Stomach (tissue), 9 donors: ENCODE results near the gene CTAGE1. TPM values are rescaled to one million over a fixed set of nuclear protein-coding genes. Genes with fewer than 3 reads are reported as not detected.

Experiments
- DNase-seq, 2 donors: peaks; one replicate each; pipeline versions ENCODE4 v3.0.0 to v3.0.0-alpha.2; 2013 to 2019
- H3K27ac ChIP-seq, 5 donors: fragments of 200-600 bp in 4 of 5; sonication (generic) in 4 of 5; one replicate each; pipeline ENCODE4 v1.5.1; 2013 to 2019; ENCODE audit warnings: mild to moderate bottlenecking in 1 of 5, moderate library complexity in 1 of 5
- H3K27me3 ChIP-seq, 3 donors: fragments of 200-600 bp; sonication (generic); one replicate each; pipeline ENCODE4 v1.5.1; 2017 to 2019; ENCODE audit warnings: mixed run types in 1 of 3
- H3K36me3 ChIP-seq, 4 donors: fragments of 200-600 bp; sonication (generic); 1 replicate in 3 of 4; 2 replicates in 1 of 4; pipeline ENCODE4 v1.5.1; 2016 to 2019
- H3K4me1 ChIP-seq, 4 donors: fragments of 200-600 bp; sonication (generic); one replicate each; pipeline ENCODE4 v1.5.1; 2016 to 2019
- H3K4me3 ChIP-seq, 4 donors: fragments of 200-600 bp; sonication (generic) in 3 of 4; one replicate each; pipeline ENCODE4 v1.5.1; 2016 to 2019; ENCODE audit warnings: mild to moderate bottlenecking in 1 of 4
- H3K9me3 ChIP-seq, 4 donors: fragments of 200-600 bp; sonication (generic); one replicate each; pipeline ENCODE4 v1.5.1; 2016 to 2019
- CTCF ChIP-seq, 7 experiments: fragments of 450-650 bp in 4 of 7; fragments of 200-600 bp in 3 of 7; sonication (generic) in 3 of 7; IDR thresholded peaks; one replicate each; pipeline ENCODE4 v1.5.1; 2016 to 2019; ENCODE audit warnings: antibody characterized with exemption in 7 of 7, control low read depth in 2 of 7, mild to moderate bottlenecking in 1 of 7
- EP300 ChIP-seq: sonication (generic); formaldehyde crosslinking; IDR thresholded peaks from one replicate; pipeline ENCODE4 v1.6.1; 2017; ENCODE audit warnings: antibody characterized with exemption
- POLR2A ChIP-seq, 4 donors: fragments of 450-650 bp; IDR thresholded peaks; one replicate each; pipeline ENCODE4 v1.6.1; 2016; ENCODE audit warnings: antibody characterized with exemption in 4 of 4, control low read depth in 2 of 4, mild to moderate bottlenecking in 1 of 4, moderate library complexity in 1 of 4
- POLR2AphosphoS5 ChIP-seq, 3 donors: sonication (generic); formaldehyde crosslinking; IDR thresholded peaks; one replicate each; pipeline ENCODE4 v1.6.1; 2016; ENCODE audit warnings: antibody characterized with exemption in 3 of 3
- WGBS, 5 donors: extraction: QIAGEN DNeasy Blood & Tissue Kit in 3 of 5; methylation state at CpG; one replicate each; pipeline versions ENCODE4 v1.1.5 to v1.1.7; 2013 to 2018; 5-methylcytosine and 5-hydroxymethylcytosine counted together
- intact Hi-C: fragments of 100-400 bp; cut with DNase I; formaldehyde crosslinking; loops from one replicate; pipeline ENCODE4 v1.15.1; 2023; ENCODE audit warnings: low total_unique reads
- polyA plus RNA-seq, 3 donors: library from polyadenylated mRNA; stranded (reverse); fragments of 200-250 nt; gene quantifications; one replicate each; pipeline ENCODE4 v1.2.3, GENCODE V29; 2013
- total RNA-seq, 5 donors: library from RNA; depleted of rRNA; stranded (reverse); fragments of >200 nt; gene quantifications; one replicate each; pipeline versions ENCODE4 v1.1.0 to v1.2.3, GENCODE V29; 2014 to 2016
- donor health status: healthy with polysubstance abuse.
- donor health status: Bipolar disorder and iron deficiency.
- donor health status: healthy.

Gene CTAGE1
- total and polyA plus RNA-seq, 8 donors = not detected

- 72 to 88% (median 81%) methylated on average over 7 of the region's 7 CpGs for WGBS, 5 donors
- Histone ChIP-seq H3K36me3 (no peaks in the 10 kb centered on the region), H3K27me3 (no peaks in the 10 kb centered on the region), H3K9me3 (no peaks in the 10 kb centered on the region), H3K27ac (no peak overlapping the region), H3K4me3 (no peak overlapping the region), H3K4me1 (peaks cover 3 to 15% (median 9%) of the 10 kb centered on the region in 4 donors)
- no peak for DNase-seq
- intact Hi-C loops = no loop called here
- no peak for TF ChIP-seq EP300
- TF ChIP-seq CTCF (IDR thresholded peaks at IDR 0.05) = no peak
- no peak for TF ChIP-seq POLR2A (IDR thresholded peaks at IDR 0.05)
- TF ChIP-seq POLR2AphosphoS5 (IDR thresholded peaks at IDR 0.05) = no peak
Measured at GRCh38 chr18:22433956-22434355, 16.2 kb upstream of the CTAGE1 start.

- TF ChIP-seq POLR2AphosphoS5 (IDR thresholded peaks at IDR 0.05) = peak in 1 of 3 donors; percentile 86
- no peak for TF ChIP-seq EP300
- Histone ChIP-seq H3K4me3 (no peak overlapping the region), H3K4me1 (peaks cover 3 to 15% (median 9%) of the 10 kb centered on the region in 4 donors), H3K27ac (peak overlapping the region in 4 of 5 donors; percentile 36 to 64 (median 45)), H3K9me3 (no peaks in the 10 kb centered on the region), H3K27me3 (no peaks in the 10 kb centered on the region), H3K36me3 (no peaks in the 10 kb centered on the region)
- peak; percentile 79 to 82 for DNase-seq
- intact Hi-C loops = no loop called here
- 19 to 33% (median 23%) methylated on average over 13 of the region's 13 CpGs for WGBS, 5 donors
Measured at GRCh38 chr18:22432657-22433137, 15.0 kb upstream of the CTAGE1 start.

- 81 to 94% (median 91%) methylated on average over 3 of the region's 3 CpGs for WGBS, 5 donors
- peaks cover 3 to 15% (median 9%) of the 10 kb centered on the region in 4 donors for H3K4me1 ChIP-seq
Measured at GRCh38 chr18:22429564-22429963, 11.8 kb upstream of the CTAGE1 start.

GRCh38 chr18:22428672-22429071 is 11.0 kb upstream of the CTAGE1 start:
- no peaks in the 10 kb centered on the region for H3K9me3 ChIP-seq
- TF ChIP-seq CTCF (IDR thresholded peaks at IDR 0.05) (no peak), POLR2A (IDR thresholded peaks at IDR 0.05) (no peak)
- no peaks in the 10 kb centered on the region for H3K36me3 ChIP-seq
- intact Hi-C loops = no loop called here
- DNase-seq = no peak
- no peak overlapping the region for H3K27ac ChIP-seq
- H3K27me3 ChIP-seq = no peaks in the 10 kb centered on the region
- 44 to 68% (median 50%) methylated on average over 4 of the region's 4 CpGs for WGBS, 5 donors
- peaks cover 3 to 15% (median 9%) of the 10 kb centered on the region in 4 donors for H3K4me1 ChIP-seq
- H3K4me3 ChIP-seq = no peak overlapping the region

More at GRCh38 chr18:22429564-22429963, 11.8 kb upstream of the CTAGE1 start:
- no peaks in the 10 kb centered on the region for H3K36me3 ChIP-seq
- H3K27ac ChIP-seq = no peak overlapping the region
- intact Hi-C loops = no loop called here
- TF ChIP-seq POLR2AphosphoS5 (IDR thresholded peaks at IDR 0.05) = no peak
- no peak for TF ChIP-seq EP300
- TF ChIP-seq POLR2A (IDR thresholded peaks at IDR 0.05) = no peak
- TF ChIP-seq CTCF (IDR thresholded peaks at IDR 0.05) = no peak
- H3K9me3 ChIP-seq = no peaks in the 10 kb centered on the region
- DNase-seq = no peak
- no peak overlapping the region for H3K4me3 ChIP-seq
- no peaks in the 10 kb centered on the region for H3K27me3 ChIP-seq

GRCh38 chr18:22427822-22428549 is 10.3 kb upstream of the CTAGE1 start:
- DNase-seq = no peak
- intact Hi-C loops = no loop called here
- H3K4me3 ChIP-seq = no peak overlapping the region
- H3K36me3 ChIP-seq = no peaks in the 10 kb centered on the region
- H3K4me1 ChIP-seq = peaks cover 3 to 15% (median 6%) of the 10 kb centered on the region in 4 donors
- TF ChIP-seq EP300 (no peak), POLR2A (IDR thresholded peaks at IDR 0.05) (no peak), POLR2AphosphoS5 (IDR thresholded peaks at IDR 0.05) (no peak), CTCF (IDR thresholded peaks at IDR 0.05) (no peak)
- no peaks in the 10 kb centered on the region for H3K9me3 ChIP-seq
- whole genome bisulfite sequencing, 5 donors = 58 to 72% (median 65%) methylated on average over 7 of the region's 7 CpGs
- H3K27ac ChIP-seq = no peak overlapping the region
- no peaks in the 10 kb centered on the region for H3K27me3 ChIP-seq
